ENCODE results near the gene USP25.

DNA sequence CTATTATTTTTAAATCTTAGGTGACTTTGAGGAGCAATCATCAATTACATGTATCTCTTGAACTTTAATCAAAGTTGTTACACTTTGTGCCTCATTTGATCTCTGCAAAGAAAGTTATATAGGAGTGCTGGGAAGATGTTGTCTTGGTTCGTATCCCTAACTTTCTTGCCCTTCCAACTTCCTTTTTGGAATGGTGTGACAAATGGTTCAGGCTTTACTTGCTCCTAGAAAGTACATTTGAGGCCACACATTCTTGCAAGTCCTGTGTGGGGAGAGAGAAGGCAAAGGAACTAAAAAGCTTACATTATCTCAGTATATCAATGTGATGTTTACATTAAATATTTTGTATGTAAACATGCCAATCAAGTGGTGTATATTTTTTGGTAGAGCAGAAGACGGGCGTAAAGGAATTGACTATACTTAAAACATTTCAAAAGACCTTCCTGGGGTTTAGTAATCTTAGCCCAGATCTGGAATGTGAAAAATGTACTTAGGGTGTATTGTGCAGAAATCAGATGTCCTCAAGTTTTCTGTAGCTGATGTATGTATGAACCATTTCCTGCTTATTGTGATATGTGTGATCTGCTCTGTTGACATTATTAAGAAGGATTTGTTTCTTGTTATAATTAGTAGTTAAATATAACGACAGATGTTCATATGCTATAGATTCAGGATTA, 59.2 kb downstream of the USP25 start:
- TF ChIP-seq, protein P1, sequence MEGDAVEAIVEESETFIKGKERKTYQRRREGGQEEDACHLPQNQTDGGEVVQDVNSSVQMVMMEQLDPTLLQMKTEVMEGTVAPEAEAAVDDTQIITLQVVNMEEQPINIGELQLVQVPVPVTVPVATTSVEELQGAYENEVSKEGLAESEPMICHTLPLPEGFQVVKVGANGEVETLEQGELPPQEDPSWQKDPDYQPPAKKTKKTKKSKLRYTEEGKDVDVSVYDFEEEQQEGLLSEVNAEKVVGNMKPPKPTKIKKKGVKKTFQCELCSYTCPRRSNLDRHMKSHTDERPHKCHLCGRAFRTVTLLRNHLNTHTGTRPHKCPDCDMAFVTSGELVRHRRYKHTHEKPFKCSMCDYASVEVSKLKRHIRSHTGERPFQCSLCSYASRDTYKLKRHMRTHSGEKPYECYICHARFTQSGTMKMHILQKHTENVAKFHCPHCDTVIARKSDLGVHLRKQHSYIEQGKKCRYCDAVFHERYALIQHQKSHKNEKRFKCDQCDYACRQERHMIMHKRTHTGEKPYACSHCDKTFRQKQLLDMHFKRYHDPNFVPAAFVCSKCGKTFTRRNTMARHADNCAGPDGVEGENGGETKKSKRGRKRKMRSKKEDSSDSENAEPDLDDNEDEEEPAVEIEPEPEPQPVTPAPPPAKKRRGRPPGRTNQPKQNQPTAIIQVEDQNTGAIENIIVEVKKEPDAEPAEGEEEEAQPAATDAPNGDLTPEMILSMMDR (IDR thresholded peaks at IDR 0.05; ENCODE audit: borderline replicate concordance, extremely low read depth, low read length, poor library complexity, severe bottlenecking): no peak
- TF ChIP-seq EZH2 (IDR thresholded peaks at IDR 0.05; ENCODE audit: borderline replicate concordance, low read depth, low read length, severe bottlenecking): no peak

Data from DND-41 (cell line).